ENCODE measurements around the gene C1orf21.

C1orf21 gene

GRCh38 chr1:184373155-184373554, 13.7 kb upstream of the C1orf21 start:
- TF ChIP-seq GATA3 (IDR thresholded peaks at IDR 0.05; ENCODE audit: low read depth, low read length), result no peak
- no peak for TF ChIP-seq GATA2 (IDR thresholded peaks at IDR 0.05; ENCODE audit: low read depth, low read length)

GRCh38 chr1:184376369-184376768, 10.5 kb upstream of the C1orf21 start:
- TF ChIP-seq GATA3 (IDR thresholded peaks at IDR 0.05; ENCODE audit: low read depth, low read length), result no peak
- TF ChIP-seq GATA2 (IDR thresholded peaks at IDR 0.05; ENCODE audit: low read depth, low read length), result no peak

- TF ChIP-seq GATA3 (IDR thresholded peaks at IDR 0.05; ENCODE audit: low read depth, low read length), result no peak
- no peak for TF ChIP-seq GATA2 (IDR thresholded peaks at IDR 0.05; ENCODE audit: low read depth, low read length)
Measured at GRCh38 chr1:184379111-184379752, 7.6 kb upstream of the C1orf21 start.

- no peak for TF ChIP-seq GATA3 (IDR thresholded peaks at IDR 0.05; ENCODE audit: low read depth, low read length)
- no peak for TF ChIP-seq GATA2 (IDR thresholded peaks at IDR 0.05; ENCODE audit: low read depth, low read length)
Measured at GRCh38 chr1:184380468-184380867, 6.4 kb upstream of the C1orf21 start.

DNA sequence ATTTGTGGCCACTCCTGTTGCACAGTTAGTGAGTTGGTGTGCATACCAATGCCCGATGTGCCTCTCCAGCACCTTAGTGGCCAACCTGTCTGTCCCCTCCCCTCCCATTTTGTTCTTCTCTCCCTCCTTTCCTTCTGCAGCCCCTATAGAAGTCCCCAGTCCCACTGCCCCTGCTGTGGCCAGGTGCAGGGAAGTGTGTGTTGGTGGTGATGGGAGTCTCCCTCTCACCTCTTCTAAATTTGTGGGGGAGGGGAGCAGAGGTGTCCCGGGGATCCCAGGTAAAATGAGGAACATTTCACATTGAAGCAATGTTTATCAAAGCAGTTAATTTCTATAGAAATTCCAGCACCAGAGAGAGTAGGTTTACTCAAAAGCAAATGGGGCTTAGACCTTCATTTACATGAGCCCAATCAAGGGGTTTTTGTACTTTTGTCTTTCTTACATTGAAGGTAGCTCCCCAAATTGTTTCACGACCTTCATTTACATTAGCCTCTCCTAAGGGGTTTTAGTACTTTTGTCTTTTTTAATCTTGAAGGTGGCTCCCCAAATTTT, 3.0 kb upstream of the C1orf21 start:
- TF ChIP-seq GATA3 (IDR thresholded peaks at IDR 0.05; ENCODE audit: low read depth, low read length) (no peak), GATA2 (IDR thresholded peaks at IDR 0.05; ENCODE audit: low read depth, low read length) (no peak)

DNA sequence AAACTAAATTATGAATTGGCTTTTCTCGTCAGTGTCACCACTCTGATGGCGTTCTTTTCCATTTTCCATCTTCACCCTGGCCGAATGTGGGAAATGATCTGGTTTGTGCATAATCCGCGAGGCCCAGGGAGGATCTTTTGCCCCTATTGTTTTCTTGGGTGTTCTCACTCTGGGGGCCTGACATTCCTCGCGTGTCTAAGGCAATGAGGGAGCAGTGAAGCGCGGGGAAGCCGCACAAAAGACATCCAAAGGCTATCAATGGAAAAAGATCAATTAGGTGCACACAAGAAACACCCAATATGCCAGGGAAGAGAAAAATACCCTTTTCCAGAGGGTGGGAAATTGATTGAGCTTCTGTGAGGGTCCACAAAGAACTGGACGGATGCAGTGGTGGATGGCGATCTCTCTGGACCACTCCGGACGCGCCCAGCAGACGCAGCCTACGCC, 941 bp upstream of the C1orf21 start:
- no peak for TF ChIP-seq GATA3 (IDR thresholded peaks at IDR 0.05; ENCODE audit: low read depth, low read length)
- no peak for TF ChIP-seq GATA2 (IDR thresholded peaks at IDR 0.05; ENCODE audit: low read depth, low read length)

- TF ChIP-seq GATA2 (IDR thresholded peaks at IDR 0.05; ENCODE audit: low read depth, low read length) (no peak), GATA3 (IDR thresholded peaks at IDR 0.05; ENCODE audit: low read depth, low read length) (no peak)
Measured at GRCh38 chr1:184387069-184387475, 243 bp downstream of the C1orf21 start.

- no peak for TF ChIP-seq GATA3 (IDR thresholded peaks at IDR 0.05; ENCODE audit: low read depth, low read length)
Measured at GRCh38 chr1:184387476-184388318, 868 bp downstream of the C1orf21 start.

GRCh38 chr1:184388319-184388889, 1.6 kb downstream of the C1orf21 start:
- TF ChIP-seq GATA2 (IDR thresholded peaks at IDR 0.05; ENCODE audit: low read depth, low read length) (no peak), GATA3 (IDR thresholded peaks at IDR 0.05; ENCODE audit: low read depth, low read length) (no peak)

- TF ChIP-seq GATA3 (IDR thresholded peaks at IDR 0.05; ENCODE audit: low read depth, low read length) (no peak), GATA2 (IDR thresholded peaks at IDR 0.05; ENCODE audit: low read depth, low read length) (no peak)
Measured at GRCh38 chr1:184388971-184389370, 2.1 kb downstream of the C1orf21 start.

DNA sequence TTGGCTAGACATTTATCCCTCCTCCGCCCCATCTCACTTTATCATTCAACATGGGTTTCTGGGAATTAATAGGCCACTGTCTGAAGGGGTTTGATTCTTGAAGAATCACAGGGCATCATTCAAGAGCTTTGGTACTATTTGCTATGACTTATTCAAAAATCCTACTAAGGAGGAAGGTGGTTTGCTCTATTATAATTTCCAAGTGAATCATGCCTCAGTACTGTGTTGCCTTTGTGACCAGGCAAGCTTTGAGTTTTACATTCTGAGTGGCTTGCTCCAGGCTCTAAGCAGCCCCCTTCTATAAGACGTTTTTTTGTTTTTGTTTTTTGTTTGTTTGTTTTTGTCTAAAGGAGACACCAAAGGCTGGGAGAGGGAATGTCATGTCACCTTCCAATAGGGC, 2.6 kb downstream of the C1orf21 start:
- TF ChIP-seq GATA3 (IDR thresholded peaks at IDR 0.05; ENCODE audit: low read depth, low read length) (no peak), GATA2 (IDR thresholded peaks at IDR 0.05; ENCODE audit: low read depth, low read length) (no peak)

- TF ChIP-seq GATA3 (IDR thresholded peaks at IDR 0.05; ENCODE audit: low read depth, low read length) (no peak), GATA2 (IDR thresholded peaks at IDR 0.05; ENCODE audit: low read depth, low read length) (no peak)
Measured at GRCh38 chr1:184390889-184391288, 4.1 kb downstream of the C1orf21 start.

DNA sequence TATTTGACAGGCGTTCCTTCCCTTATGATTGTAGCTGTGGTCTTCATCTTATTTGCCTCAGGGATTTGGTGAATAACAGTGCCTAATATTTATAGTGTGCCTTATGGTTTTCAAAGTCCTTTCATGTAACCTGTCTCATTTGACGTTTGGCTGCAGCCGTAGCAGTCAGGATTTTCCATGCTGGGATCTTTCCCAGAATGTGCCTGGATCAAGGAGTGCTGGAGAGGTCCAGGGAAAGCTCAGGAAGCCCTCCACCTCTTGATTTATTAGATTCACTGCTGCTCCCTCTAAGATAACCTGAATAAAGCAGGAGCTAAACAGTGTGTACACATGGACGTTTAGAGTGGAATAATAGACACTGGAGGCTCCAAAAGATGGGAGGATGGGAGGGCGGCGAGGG, 5.2 kb downstream of the C1orf21 start:
- no peak for TF ChIP-seq GATA3 (IDR thresholded peaks at IDR 0.05; ENCODE audit: low read depth, low read length)
- TF ChIP-seq GATA2 (IDR thresholded peaks at IDR 0.05; ENCODE audit: low read depth, low read length), result no peak

DNA sequence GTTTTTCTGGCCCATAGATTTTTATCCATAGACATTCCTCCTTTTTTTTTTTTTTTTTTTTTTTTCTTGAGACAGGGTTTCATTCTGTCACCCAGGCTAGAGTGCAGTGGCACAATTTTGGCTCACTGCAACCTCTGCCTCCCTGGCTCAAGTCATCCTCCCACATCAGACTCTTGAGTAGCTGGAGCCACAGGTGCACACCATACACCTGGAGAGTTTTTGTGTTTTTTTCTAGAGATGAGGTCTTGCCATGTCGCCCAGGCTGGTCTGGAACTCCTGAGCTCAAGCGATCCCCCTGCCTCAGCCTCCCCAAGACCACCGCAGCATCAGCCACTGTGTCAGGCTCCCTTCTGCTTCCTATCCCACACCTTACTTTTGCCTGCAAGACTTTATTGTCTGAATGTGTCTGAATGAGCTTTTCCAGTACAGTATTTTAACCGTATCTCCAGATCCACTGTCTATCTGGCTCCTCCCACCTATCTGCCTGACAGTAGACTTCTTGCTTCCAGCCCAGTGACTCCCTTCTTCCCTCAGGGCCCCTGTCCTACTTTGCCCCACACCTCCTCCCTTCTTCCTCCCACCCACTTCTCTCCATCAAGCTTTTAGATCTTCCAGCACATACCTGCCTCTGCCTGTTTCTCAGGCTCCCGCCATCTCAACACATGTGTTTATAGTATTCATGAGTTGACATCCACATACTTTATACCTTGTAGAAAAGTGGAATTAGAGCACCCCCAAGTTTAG, 6.1 kb downstream of the C1orf21 start:
- no peak for TF ChIP-seq GATA3 (IDR thresholded peaks at IDR 0.05; ENCODE audit: low read depth, low read length)
- TF ChIP-seq GATA2 (IDR thresholded peaks at IDR 0.05; ENCODE audit: low read depth, low read length), result no peak
